T-helper 17 cell (primary cell): ENCODE measurements around the gene PRRT4. TPM values are rescaled to one million over a fixed set of nuclear protein-coding genes. Genes with fewer than 3 reads are reported as not detected.
A peak's percentile ranks its signal among the peaks of the same experiment; 100 is the strongest.

Source experiments
- ATAC-seq: fragments of 150-1000 bp; cut with Tn5 transposase; 2 replicates; pipeline ENCODE4 v1.10.0; 2021; ENCODE audit warnings: mild to moderate bottlenecking, moderate library complexity
- DNase-seq, 3 donors: peaks; one replicate each; pipeline versions ENCODE4 v3.0.0 to v3.0.0-alpha.2; 2020 to 2021
- H3K9me3 ChIP-seq: one replicate; pipeline ENCODE4 v1.7.0; 2013; ENCODE audit warnings: low read length, mild to moderate bottlenecking; ENCODE audit not compliant: control insufficient read depth, poor library complexity, severe bottlenecking
- H3K27ac Mint-ChIP-seq: one replicate; pipeline ENCODE4 v1.8.0; 2022; ENCODE audit warnings: mild to moderate bottlenecking, moderate library complexity, mixed read lengths
- H3K27me3 Mint-ChIP-seq: one replicate; pipeline ENCODE4 v1.8.0; 2022; ENCODE audit warnings: mixed read lengths
- H3K36me3 Mint-ChIP-seq: one replicate; pipeline ENCODE4 v1.8.0; 2022; ENCODE audit warnings: low read depth, mixed read lengths
- H3K4me1 Mint-ChIP-seq: one replicate; pipeline ENCODE4 v1.8.0; 2022; ENCODE audit warnings: mild to moderate bottlenecking, mixed read lengths
- H3K4me3 Mint-ChIP-seq: one replicate; pipeline ENCODE4 v1.8.0; 2022; ENCODE audit warnings: mild to moderate bottlenecking, moderate library complexity, mixed read lengths
- total RNA-seq, 4 donors: library from RNA in 2 of 4; stranded (reverse) in 2 of 4; gene quantifications; one replicate each; pipeline ENCODE4 v1.2.3 and lab custom pipeline; 2022 to 2026

Gene PRRT4
- total RNA-seq, 2 donors from 2014 or later, result 0.65 TPM; not detected in 1

- no peak overlapping the region for H3K27ac Mint-ChIP-seq
- peak overlapping the region; percentile 36 for H3K4me3 Mint-ChIP-seq
- H3K9me3 ChIP-seq, result no peaks in the 10 kb centered on the region
- no peaks in the 10 kb centered on the region for H3K27me3 Mint-ChIP-seq
- H3K4me1 Mint-ChIP-seq, result no peaks in the 10 kb centered on the region
- no peak for DNase-seq
- no peaks in the 10 kb centered on the region for H3K36me3 Mint-ChIP-seq
- no peak for ATAC-seq
Observed at GRCh38 chr7:128390871-128391565, 29.5 kb upstream of the PRRT4 start.

- no peak overlapping the region for H3K27ac Mint-ChIP-seq
- no peaks in the 10 kb centered on the region for H3K9me3 ChIP-seq
- no peaks in the 10 kb centered on the region for H3K36me3 Mint-ChIP-seq
- H3K4me3 Mint-ChIP-seq, result no peak overlapping the region
- no peaks in the 10 kb centered on the region for H3K27me3 Mint-ChIP-seq
- peaks cover 4% of the 10 kb centered on the region for H3K4me1 Mint-ChIP-seq
- ATAC-seq, result no peak
- no peak for DNase-seq
Observed at GRCh38 chr7:128389618-128390329, 28.3 kb upstream of the PRRT4 start.

DNA sequence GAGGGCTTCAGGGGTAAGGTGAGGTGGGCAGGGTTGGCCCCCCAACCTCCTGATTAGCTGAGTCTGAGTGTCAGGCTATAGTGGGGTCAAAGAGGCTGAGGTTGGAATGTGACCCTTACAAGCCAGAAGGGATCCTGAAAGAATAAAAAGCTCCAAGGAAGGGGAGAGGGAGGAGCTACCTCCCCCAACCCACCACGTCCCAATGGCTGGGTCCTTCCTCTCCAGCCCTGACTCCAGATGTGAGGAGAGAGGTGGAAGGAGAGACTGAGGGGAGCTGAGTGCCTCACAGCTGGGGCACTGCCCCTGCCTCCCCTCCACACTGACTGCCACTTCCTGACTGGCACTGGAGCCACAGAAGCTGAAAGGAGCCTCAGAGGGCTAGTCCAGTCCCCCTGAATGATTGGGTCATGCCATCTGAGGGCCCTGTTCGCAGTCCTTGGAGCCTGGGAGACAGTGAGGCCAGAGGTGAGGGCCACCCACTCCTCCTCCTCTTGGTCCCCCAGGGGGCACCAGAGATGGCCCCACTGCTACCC is 27.7 kb upstream of the PRRT4 start:
- no peaks in the 10 kb centered on the region for H3K36me3 Mint-ChIP-seq
- H3K4me1 Mint-ChIP-seq, result peaks cover 4% of the 10 kb centered on the region

GRCh38 chr7:128388145-128388485 is 26.6 kb upstream of the PRRT4 start:
- no peaks in the 10 kb centered on the region for H3K9me3 ChIP-seq
- Mint-ChIP-seq H3K27me3 (no peaks in the 10 kb centered on the region), H3K4me1 (peaks cover 4% of the 10 kb centered on the region), H3K36me3 (no peaks in the 10 kb centered on the region), H3K4me3 (no peak overlapping the region), H3K27ac (no peak overlapping the region)
- no peak for DNase-seq
- ATAC-seq, result no peak

More for the DNA sequence above, 27.7 kb upstream of the PRRT4 start:
- H3K9me3 ChIP-seq, result no peaks in the 10 kb centered on the region
- H3K27ac Mint-ChIP-seq, result no peak overlapping the region
- H3K27me3 Mint-ChIP-seq, result no peaks in the 10 kb centered on the region
- ATAC-seq (no peak), DNase-seq (no peak)
- no peak overlapping the region for H3K4me3 Mint-ChIP-seq

- DNase-seq, result peak; percentile 34 to 57 (median 44)
- no peak overlapping the region for H3K27ac Mint-ChIP-seq
- H3K27me3 Mint-ChIP-seq, result no peaks in the 10 kb centered on the region
- no peaks in the 10 kb centered on the region for H3K9me3 ChIP-seq
- H3K4me3 Mint-ChIP-seq, result no peak overlapping the region
- peak; percentile 88 for ATAC-seq
- H3K36me3 Mint-ChIP-seq, result no peaks in the 10 kb centered on the region
- peaks cover 4% of the 10 kb centered on the region for H3K4me1 Mint-ChIP-seq
Observed at GRCh38 chr7:128387216-128388144, 26.0 kb upstream of the PRRT4 start.

DNA sequence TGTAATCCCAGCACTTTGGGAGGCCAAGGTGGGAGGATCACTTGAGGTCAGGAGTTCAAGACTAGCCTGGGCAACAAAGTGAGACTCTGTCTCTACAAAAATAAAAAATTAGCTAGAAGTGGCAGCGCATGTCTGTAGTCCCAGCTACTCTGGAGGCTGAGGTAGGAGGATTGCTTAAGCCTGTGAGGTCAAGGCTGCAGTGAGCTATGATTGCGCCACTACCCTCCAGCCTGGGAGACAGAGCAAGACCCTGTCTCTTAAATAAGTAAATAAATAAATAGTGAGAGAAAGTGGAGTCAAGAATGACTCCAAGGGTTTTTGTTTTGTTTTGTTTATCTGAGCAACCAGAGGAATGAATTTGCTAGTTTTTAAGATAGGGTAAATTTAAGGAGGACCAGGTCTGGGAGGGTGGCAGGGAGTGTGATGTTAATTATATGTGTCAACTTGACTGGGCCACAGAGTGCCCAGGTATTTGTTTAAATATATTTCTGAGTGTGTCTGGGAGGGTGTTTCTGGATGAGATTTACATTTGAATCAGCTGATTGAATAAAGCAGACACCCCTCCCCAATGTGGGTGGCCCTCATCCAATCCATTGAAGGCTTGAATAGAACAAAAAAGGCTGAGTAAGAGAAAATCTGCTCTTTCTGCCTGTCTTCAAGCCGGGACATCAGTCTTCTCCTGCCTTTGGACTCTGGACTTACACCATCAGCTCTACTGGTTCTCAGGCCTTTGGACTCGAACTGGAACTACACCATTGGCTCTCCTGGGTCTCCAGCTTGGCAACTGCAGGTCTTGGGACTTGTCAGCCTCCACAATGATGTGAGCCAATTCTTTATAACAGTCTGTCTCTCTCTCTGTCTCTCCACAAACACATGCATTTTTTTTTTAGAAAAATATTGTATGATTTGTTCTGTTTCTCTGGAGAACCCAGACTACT is 24.8 kb upstream of the PRRT4 start:
- H3K27ac Mint-ChIP-seq, result no peak overlapping the region
- no peaks in the 10 kb centered on the region for H3K27me3 Mint-ChIP-seq
- H3K4me1 Mint-ChIP-seq, result peaks cover 4% of the 10 kb centered on the region
- no peaks in the 10 kb centered on the region for H3K36me3 Mint-ChIP-seq
- H3K4me3 Mint-ChIP-seq, result no peak overlapping the region
- ATAC-seq (no peak), DNase-seq (no peak)
- no peaks in the 10 kb centered on the region for H3K9me3 ChIP-seq

- Mint-ChIP-seq H3K36me3 (no peaks in the 10 kb centered on the region), H3K27me3 (no peaks in the 10 kb centered on the region), H3K4me1 (peaks cover 8% of the 10 kb centered on the region), H3K4me3 (no peak overlapping the region), H3K27ac (no peak overlapping the region)
- ATAC-seq (no peak), DNase-seq (no peak)
- H3K9me3 ChIP-seq, result no peaks in the 10 kb centered on the region
Observed at GRCh38 chr7:128384726-128385125, 23.2 kb upstream of the PRRT4 start.

DNA sequence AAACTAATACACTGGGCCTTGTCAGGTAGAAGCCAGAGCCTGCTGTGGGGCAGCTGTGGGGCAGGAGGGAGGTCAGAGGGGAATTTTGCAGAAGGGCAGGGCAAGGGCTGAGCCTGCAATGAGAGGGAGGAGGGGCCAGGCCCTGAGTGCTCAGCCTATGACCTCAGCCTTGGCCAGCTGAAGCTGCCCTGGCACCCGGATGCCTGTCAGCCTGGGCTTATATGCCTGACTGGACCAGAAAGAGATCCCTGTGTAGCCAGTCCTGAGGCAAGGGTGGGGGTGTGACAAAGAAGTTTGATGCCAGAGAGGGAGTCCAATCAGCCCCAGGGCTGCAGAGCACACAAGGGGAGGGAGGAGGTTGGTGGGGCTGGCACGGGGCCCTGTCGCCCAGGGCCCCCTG is 22.3 kb upstream of the PRRT4 start:
- H3K27me3 Mint-ChIP-seq, result no peaks in the 10 kb centered on the region
- H3K27ac Mint-ChIP-seq, result no peak overlapping the region
- no peak overlapping the region for H3K4me3 Mint-ChIP-seq
- no peak for ATAC-seq
- no peaks in the 10 kb centered on the region for H3K36me3 Mint-ChIP-seq
- H3K9me3 ChIP-seq, result no peaks in the 10 kb centered on the region
- H3K4me1 Mint-ChIP-seq, result peaks cover 10% of the 10 kb centered on the region
- DNase-seq, result no peak

GRCh38 chr7:128381161-128381821 is 19.8 kb upstream of the PRRT4 start:
- H3K9me3 ChIP-seq, result no peaks in the 10 kb centered on the region
- DNase-seq (no peak), ATAC-seq (no peak)
- no peak overlapping the region for H3K4me3 Mint-ChIP-seq
- H3K27me3 Mint-ChIP-seq, result no peaks in the 10 kb centered on the region
- H3K4me1 Mint-ChIP-seq, result peaks cover 10% of the 10 kb centered on the region
- H3K36me3 Mint-ChIP-seq, result no peaks in the 10 kb centered on the region
- no peak overlapping the region for H3K27ac Mint-ChIP-seq

DNA sequence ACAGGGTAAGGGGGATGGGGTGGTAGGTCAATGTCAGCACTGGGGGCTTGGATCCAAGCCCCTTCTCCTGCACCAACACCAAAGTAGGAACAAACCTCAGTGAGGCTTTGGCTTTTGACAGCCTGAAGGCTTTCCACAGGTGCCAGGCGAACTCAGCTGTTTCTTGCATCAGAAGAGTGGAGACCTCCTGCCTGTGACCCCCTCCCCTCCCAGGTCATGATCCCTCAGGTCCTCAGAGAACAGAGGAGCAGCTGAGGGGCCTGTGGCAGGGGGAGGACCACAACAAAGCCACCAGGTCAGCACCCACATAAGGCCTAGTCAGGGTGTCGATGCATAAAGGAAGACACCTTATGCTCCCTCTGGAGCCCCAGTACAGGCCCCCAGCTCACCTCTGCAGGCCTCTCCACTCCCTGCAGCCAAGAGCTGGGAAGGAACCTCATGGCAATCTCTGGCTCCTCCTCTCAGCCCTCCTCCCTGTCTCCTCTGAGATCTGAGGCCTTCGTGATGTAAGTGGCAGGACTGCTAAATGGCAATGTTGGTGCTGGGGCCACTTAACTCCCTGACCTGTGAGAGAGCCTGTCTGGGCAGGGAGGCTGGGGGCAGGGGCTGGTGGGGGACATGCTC is 19.1 kb upstream of the PRRT4 start:
- Mint-ChIP-seq H3K36me3 (no peaks in the 10 kb centered on the region), H3K27me3 (no peaks in the 10 kb centered on the region), H3K4me1 (peaks cover 10% of the 10 kb centered on the region), H3K4me3 (no peak overlapping the region), H3K27ac (no peak overlapping the region)
- no peak for ATAC-seq
- DNase-seq, result no peak
- H3K9me3 ChIP-seq, result no peaks in the 10 kb centered on the region

DNA sequence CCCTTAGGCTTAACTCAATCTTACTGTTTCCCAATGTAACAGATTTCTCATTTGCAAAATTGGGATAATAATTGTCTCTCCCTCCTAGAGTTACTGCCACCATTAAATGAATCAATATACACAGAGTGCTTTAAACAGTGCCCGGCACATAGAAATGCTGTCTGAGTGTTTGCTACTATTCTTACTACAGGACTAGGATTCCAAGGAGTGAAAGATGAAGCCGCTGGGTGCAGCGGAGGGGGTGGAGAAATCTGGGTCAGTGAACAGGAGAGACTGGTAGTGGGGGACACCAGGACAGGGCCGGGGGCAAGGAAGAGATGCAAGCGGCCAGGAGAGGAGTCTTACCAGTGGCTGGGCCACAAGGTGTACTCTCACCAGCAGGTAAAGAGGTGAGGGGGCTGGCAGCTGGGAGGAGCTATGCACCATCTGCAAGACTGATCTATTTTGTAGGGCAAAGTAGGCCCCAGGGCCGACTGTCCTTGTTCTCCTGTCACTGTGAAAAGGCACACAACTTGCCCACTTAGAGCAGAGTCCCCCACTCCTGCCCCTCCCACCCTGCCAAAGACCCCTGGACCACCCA is 18.5 kb upstream of the PRRT4 start:
- no peak for ATAC-seq
- no peak overlapping the region for H3K27ac Mint-ChIP-seq
- peaks cover 5% of the 10 kb centered on the region for H3K4me1 Mint-ChIP-seq
- H3K27me3 Mint-ChIP-seq, result no peaks in the 10 kb centered on the region
- H3K9me3 ChIP-seq, result no peaks in the 10 kb centered on the region
- no peak for DNase-seq
- no peak overlapping the region for H3K4me3 Mint-ChIP-seq
- H3K36me3 Mint-ChIP-seq, result no peaks in the 10 kb centered on the region
